ENCODE results near the gene MYCN.

Gene MYCN

DNA sequence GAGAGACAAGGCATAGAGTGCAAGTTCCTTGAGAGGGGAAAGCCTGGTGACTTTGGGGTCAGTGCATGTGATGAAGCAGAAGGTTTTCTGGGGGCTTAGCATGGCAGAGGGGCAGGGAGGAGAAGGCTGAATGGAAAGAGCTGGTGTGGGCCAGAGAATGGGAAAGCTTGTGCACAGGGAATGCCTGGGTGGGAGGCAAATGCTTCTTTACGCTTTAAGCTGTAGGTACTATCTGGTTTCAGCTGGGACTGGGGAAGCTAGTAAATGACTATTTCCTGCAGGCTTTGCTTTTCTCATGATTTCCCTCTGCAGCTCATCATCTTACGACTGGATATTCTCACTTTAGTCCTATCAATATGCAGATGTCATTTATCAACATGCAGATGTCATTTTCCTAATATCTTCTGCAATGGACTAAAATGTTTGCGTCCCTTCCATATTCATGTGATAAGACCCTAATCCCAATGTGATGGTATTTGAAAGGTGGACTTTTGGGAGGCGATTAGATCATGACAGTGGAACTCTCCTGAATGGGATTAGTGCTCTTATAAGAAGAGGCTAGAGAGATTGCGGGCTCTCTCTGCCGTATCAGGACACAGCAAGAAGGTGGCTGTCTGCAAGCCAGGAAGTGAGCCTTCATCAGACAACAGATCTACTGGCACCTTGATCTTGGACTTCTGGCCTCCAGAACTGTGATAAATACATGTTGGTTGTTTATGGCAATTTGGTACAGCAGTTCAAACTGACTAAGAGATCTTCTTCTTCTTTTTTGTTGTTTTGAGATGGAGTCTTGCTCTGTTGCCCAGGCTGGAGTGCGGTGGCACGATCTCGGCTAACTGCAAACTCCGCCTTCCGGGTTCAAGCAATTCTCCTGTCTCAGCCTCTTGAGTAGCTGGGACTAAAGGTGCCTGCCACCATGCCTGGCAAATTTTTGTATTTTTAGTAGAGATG lies 50.1 kb downstream of the MYCN start:
- Histone ChIP-seq H3K4me1 (ENCODE audit: insufficient read depth, poor library complexity, severe bottlenecking) (no peaks in the 10 kb centered on the region), H3K27me3 (ENCODE audit: insufficient read depth, poor library complexity, severe bottlenecking) (no peaks in the 10 kb centered on the region), H3K27ac (ENCODE audit: poor library complexity, severe bottlenecking) (no peak overlapping the region), H3K9me3 (ENCODE audit: severe bottlenecking) (no peaks in the 10 kb centered on the region), H3K36me3 (ENCODE audit: low read depth) (no peaks in the 10 kb centered on the region), H3K4me3 (ENCODE audit: severe bottlenecking) (no peak overlapping the region)
- TF ChIP-seq, protein P1, sequence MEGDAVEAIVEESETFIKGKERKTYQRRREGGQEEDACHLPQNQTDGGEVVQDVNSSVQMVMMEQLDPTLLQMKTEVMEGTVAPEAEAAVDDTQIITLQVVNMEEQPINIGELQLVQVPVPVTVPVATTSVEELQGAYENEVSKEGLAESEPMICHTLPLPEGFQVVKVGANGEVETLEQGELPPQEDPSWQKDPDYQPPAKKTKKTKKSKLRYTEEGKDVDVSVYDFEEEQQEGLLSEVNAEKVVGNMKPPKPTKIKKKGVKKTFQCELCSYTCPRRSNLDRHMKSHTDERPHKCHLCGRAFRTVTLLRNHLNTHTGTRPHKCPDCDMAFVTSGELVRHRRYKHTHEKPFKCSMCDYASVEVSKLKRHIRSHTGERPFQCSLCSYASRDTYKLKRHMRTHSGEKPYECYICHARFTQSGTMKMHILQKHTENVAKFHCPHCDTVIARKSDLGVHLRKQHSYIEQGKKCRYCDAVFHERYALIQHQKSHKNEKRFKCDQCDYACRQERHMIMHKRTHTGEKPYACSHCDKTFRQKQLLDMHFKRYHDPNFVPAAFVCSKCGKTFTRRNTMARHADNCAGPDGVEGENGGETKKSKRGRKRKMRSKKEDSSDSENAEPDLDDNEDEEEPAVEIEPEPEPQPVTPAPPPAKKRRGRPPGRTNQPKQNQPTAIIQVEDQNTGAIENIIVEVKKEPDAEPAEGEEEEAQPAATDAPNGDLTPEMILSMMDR (IDR thresholded peaks at IDR 0.05; ENCODE audit: poor library complexity, severe bottlenecking): no peak
- ATAC-seq (ENCODE audit: low read depth) (no peak), DNase-seq (ENCODE audit: low spot score) (no peak)

DNA sequence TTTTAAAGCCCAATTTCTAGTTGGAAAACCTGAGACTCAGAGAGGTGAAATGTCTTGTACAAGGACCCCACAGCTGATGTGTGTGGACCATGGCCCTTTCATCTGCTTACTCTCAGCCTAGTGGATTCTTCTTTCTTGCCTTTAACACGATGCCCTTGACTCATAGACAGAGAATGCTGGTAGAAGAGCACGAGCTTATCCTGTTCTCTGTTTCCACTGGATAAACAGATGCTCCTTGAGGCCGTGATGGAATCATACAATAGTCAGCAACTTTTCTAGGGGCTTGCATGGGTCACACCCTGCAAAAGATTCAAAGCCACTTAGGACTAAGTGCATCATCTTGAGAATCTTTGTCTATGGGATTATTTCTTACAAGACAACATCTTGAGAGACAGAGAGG lies 50.9 kb downstream of the MYCN start:
- no peaks in the 10 kb centered on the region for H3K9me3 ChIP-seq (ENCODE audit: severe bottlenecking)
- H3K36me3 ChIP-seq (ENCODE audit: low read depth): no peaks in the 10 kb centered on the region
- no peaks in the 10 kb centered on the region for H3K27me3 ChIP-seq (ENCODE audit: insufficient read depth, poor library complexity, severe bottlenecking)
- H3K4me1 ChIP-seq (ENCODE audit: insufficient read depth, poor library complexity, severe bottlenecking): no peaks in the 10 kb centered on the region
- no peak overlapping the region for H3K4me3 ChIP-seq (ENCODE audit: severe bottlenecking)
- H3K27ac ChIP-seq (ENCODE audit: poor library complexity, severe bottlenecking): no peak overlapping the region
- no peak for DNase-seq (ENCODE audit: low spot score)
- no peak for ATAC-seq (ENCODE audit: low read depth)
- TF ChIP-seq, protein P1 (IDR thresholded peaks at IDR 0.05; ENCODE audit: poor library complexity, severe bottlenecking): no peak

DNA sequence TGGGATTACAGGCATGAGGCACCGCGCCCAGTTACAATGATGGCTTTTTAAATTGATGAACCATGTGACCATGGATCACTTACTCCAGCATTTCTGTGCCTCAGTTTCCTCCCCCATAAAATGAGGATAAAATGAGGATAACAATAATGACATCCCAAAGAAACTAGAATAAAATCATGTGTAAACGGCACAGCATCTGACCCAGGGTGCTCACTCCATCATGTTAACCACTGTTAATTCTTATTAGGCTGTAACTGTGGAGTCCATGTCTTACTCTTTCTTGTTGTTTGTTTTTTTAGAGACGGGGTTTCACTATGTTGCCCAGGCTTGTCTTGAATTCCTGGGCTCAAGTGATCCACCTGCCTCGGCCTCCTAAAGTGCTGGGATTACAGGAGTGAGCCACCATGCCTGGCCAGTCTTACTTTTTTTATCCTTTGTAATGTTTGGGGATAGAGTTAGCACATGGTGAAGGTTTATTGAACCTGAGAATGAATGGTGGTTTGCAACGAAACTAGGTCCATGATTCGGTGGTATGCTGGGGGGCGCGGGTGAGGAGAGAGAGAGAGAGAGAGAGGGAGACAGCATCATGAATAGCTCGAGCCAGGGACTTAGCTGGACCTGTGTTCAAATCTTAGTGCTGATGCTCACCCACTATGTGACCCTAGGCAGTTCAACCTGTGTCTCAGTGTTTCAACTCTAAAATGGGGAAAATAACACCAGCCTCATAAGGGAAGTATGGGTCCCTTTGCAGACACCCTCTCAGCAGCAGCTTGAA lies 52.3 kb downstream of the MYCN start:
- no peak overlapping the region for H3K27ac ChIP-seq (ENCODE audit: poor library complexity, severe bottlenecking)
- H3K27me3 ChIP-seq (ENCODE audit: insufficient read depth, poor library complexity, severe bottlenecking): no peaks in the 10 kb centered on the region
- H3K36me3 ChIP-seq (ENCODE audit: low read depth): no peaks in the 10 kb centered on the region
- DNase-seq (ENCODE audit: low spot score): no peak
- TF ChIP-seq, protein P1 (IDR thresholded peaks at IDR 0.05; ENCODE audit: poor library complexity, severe bottlenecking): no peak
- no peak for ATAC-seq (ENCODE audit: low read depth)
- H3K4me1 ChIP-seq (ENCODE audit: insufficient read depth, poor library complexity, severe bottlenecking): no peaks in the 10 kb centered on the region
- no peaks in the 10 kb centered on the region for H3K9me3 ChIP-seq (ENCODE audit: severe bottlenecking)
- no peak overlapping the region for H3K4me3 ChIP-seq (ENCODE audit: severe bottlenecking)

DNA sequence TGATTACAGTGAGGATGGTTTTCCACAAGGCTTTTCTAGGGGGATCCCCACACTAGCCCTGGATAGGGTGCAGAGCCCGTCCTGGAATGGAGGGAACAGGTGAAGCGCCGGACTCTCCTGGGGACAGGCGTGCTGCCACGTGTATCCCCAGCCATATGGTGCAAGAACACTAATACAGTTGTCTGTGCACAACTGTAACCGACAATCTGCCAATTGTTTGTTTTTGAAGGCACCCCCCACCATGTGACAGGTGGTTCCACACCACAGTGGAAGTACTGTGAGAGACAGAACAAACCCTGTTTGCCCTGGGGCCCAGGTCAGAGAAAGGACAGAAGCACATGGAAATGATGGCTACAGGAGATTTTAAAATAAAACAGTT lies 52.9 kb downstream of the MYCN start:
- DNase-seq (ENCODE audit: low spot score): no peak
- Histone ChIP-seq H3K4me1 (ENCODE audit: insufficient read depth, poor library complexity, severe bottlenecking) (no peaks in the 10 kb centered on the region), H3K36me3 (ENCODE audit: low read depth) (no peaks in the 10 kb centered on the region), H3K27me3 (ENCODE audit: insufficient read depth, poor library complexity, severe bottlenecking) (no peaks in the 10 kb centered on the region), H3K27ac (ENCODE audit: poor library complexity, severe bottlenecking) (no peak overlapping the region), H3K4me3 (ENCODE audit: severe bottlenecking) (no peak overlapping the region), H3K9me3 (ENCODE audit: severe bottlenecking) (no peaks in the 10 kb centered on the region)
- ATAC-seq (ENCODE audit: low read depth): no peak
- TF ChIP-seq, protein P1 (IDR thresholded peaks at IDR 0.05; ENCODE audit: poor library complexity, severe bottlenecking): no peak
